GM19025 (cell line): Measurements from ENCODE around the gene AP3B2.
"Not testable (repeated sequence)": the region's sequence is repeated elsewhere in the genome, so short reads cannot be mapped to it uniquely, and the experiment has no call there.

Experiments
- ATAC-seq: cut with Tn5 transposase; IDR thresholded peaks from one replicate; pipeline ENCODE4 v1.9.1; 2021; ENCODE audit warnings: mild to moderate bottlenecking, low read depth, moderate library complexity; ENCODE audit not compliant: unreplicated experiment

AP3B2 gene

DNA sequence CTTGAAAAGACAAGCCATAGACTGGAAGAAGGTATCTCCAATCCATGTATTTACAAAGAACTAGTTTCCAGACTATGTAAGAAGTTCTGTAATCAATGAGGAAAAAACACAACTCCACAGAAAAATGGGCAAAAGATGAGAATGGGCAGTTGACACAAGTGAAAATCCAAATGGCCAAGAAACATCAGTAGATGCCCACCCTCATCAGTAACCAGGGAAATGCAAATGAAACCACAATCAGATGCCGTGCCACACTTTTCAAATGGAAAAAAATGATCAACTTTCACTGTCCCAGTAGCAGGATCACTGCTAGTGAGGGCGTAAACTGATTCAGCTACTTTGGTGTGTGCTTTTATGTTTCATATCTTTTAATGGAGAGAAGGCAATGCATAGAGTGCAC, 58.0 kb downstream of the AP3B2 start:
- ATAC-seq: no peak

DNA sequence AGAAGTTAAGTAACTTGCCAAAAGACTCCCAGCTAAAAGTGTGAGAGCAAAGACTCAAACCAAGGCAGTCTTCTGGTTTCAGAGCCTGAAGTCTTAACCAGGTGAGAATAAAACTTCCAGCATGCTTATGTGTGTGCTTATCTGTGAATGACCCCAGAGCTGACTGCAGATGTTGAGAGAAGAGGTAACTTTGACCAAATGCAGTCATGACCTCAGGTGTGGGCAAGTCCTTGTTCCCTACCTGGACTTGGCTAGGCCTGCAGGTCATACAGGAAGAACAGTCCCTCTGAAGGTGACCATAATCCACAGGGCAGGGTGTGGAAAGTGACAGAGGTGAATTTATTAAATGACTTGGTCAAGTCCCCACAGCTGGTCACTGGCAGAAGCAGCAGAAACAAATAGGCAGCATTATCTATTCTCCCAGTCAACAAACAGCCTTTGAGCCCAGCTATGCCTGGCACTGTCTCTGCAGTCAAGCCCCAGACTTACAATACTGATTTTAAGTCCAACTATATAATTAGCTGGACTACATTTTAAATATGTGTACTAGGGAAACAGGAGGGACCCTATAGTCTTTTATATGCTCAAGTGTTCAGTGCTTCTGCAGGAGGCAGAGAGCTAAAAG, 59.5 kb downstream of the AP3B2 start:
- ATAC-seq: no peak

DNA sequence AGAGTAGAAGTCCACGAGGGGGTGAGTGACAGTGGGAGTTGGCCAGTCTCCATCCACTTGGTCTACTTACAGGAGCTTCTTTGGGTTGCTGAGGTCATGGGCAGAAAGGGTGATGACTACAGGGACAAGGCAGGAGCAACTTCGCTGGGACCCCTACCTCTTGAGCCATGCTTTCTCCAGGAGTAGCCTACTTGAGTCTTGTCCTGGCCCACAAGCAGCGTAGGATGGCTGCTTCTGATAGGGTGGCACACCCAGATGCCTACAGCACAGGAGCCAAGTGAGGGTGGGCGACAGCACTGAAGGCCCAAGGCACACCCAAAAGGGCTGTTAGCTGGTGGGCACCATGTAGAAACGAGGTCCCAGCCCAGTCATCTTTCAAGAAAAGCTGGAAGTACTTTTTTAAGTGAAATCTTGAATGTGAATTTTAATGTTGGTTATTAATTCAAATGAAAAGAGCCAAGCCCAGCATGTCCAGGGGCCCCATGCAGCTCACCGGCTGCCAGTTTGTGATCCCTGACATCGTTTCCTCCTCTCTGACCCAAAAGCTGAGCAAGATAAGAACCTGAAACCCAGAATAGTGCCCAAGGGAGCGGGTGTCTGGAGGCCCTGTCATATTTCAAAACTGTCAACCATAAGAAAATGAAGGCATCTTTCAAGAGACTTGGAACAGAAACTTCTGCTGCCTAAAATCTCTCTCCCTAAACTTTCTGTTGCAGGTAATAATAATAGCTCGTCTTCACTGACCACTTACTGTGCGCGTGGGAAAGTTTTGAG, 60.3 kb downstream of the AP3B2 start:
- no peak for ATAC-seq

DNA sequence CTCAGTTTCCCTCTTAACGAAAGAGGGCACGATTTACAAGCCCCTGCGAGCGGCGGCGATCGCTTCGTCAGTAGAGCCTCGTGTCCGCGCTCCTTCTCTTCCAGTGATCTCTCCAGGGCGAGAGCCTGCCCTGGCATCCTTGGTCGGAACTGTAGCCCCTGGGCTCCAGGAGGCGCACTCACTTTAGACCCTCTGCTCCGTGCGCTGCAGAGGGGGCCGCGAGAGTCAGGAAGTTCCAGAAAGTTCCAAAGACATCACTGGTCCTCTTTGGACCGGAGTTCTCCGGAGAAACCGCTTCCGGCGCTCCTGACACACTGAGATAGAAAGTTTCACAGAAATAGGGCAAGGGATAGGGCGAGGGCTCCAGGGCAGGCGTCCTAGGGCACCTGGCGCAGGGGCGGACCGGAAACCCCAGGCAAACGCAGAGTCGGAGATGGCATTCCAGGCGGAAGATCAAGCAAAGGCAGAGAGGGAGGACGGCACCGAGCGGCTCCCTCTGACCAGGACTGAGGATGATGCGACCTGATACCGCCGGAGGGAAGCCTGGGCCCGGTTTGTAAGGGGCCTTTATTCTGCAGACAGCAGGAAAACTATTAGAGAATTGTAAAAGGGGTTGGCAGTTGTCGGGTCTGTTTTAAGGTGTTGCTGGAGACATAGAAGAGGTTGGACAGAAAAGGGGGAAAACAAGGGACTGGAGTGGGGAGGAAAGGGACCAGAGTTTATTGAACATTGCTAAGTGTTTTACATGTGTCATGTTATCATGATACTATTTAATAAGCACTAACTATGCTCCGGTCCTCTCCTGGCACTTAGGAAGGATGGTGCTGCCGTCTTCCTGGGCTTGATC, 61.2 kb downstream of the AP3B2 start:
- ATAC-seq: no peak

DNA sequence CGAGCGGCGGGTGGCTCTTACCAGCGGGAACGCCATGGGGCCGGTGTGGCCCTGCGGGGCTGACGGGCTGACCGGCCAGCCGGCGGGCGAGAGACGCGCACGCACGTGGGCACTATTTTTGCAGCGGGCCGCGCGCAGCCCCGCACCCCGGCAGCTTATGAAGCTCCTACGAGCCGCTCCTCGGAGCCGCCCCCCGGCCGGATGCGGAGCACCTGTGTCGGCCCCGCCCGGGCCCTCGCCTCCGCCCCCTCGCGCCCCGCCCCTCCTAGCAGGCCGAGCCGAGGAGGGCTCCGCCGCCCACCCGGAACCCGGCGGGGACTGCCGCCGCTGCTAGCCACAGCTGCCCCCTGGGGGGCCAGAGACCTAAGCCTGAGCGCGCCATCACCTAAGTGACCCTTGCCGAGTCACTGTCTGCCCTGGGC, 61.8 kb downstream of the AP3B2 start:
- no peak for ATAC-seq

DNA sequence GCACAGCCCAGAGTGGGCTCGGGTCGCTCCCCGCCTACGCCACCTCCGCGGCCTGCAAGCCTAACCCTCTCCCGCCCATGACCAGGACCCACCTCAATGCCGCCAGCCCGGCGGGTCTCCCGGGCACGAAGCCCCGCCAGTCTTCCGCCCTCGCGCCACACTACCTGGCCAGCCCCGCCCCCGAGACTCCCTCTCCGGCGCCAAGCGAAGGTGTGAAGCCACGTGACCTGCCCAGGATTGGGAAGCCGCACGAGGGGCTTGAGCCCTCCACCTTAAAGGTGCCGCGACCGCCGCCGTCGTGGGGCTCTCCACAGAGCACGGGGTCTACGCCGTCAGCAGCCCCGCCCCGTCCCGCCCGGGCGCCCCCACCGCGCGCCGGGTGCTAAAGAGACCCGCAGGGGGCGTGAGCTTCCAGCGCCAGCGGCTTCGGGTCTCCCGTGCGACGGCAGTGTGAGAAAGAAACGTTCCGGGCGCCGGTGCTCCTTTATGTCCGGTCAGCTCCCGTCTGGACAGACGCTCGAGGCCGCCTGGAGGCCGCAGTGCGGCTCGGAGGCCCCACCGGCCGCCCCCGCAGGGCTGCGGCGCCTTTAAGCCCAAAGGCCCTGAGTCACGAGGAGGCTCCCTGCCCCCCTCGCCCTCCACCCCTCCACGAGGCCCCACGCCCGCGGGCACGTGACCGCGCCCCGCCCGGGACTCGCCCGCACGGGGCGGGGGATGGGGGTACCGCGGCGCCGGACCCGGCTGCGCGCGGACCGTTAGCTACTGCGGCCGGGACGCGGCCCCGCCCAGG, 62.4 kb downstream of the AP3B2 start, which contains the start of gene CPEB1:
Gene CPEB1, minus strand, starts transcription at position 319 of the 790 bp plus-strand sequence. CDS start 18,904 bp downstream, outside the sequence.
- no peak for ATAC-seq

DNA sequence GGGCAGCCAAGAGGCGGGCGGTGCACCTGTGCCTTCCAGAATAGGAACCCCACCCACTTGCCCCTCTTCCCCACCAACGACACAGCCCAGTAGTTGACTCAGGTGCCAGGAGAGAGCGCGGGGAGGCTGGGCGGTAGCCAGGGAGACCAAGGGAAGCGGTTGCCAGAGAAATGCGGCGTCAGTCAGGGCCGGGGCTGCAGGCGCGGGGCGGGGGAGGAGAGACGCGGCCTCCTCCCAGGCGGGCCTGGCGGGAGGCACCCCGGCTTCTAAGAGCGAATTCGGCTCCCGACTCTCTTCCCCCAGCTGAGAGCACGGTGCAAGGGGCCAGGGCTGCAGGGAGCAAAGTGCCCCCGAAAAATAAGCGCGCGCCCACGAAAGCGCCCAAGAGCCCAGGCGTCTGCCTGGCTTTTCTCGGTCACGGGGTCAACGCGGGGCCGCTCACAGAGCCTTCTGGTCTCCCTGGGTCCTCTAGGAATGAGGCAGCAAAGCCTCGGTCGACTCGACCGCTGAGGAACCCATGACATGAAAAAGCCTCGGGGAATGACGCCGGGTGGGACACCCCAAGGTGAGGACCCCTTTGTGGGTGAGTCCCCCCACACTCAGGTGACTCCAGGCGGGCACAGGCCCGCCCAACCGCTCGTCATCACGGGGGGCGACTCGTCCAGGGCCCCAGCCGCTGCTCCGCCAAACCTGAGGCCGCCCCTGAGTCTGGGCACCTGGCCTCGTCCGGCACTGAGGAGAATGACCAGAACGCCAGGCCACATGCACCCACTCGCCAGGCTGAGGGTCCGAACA, 63.2 kb downstream of the AP3B2 start:
- ATAC-seq: no peak

DNA sequence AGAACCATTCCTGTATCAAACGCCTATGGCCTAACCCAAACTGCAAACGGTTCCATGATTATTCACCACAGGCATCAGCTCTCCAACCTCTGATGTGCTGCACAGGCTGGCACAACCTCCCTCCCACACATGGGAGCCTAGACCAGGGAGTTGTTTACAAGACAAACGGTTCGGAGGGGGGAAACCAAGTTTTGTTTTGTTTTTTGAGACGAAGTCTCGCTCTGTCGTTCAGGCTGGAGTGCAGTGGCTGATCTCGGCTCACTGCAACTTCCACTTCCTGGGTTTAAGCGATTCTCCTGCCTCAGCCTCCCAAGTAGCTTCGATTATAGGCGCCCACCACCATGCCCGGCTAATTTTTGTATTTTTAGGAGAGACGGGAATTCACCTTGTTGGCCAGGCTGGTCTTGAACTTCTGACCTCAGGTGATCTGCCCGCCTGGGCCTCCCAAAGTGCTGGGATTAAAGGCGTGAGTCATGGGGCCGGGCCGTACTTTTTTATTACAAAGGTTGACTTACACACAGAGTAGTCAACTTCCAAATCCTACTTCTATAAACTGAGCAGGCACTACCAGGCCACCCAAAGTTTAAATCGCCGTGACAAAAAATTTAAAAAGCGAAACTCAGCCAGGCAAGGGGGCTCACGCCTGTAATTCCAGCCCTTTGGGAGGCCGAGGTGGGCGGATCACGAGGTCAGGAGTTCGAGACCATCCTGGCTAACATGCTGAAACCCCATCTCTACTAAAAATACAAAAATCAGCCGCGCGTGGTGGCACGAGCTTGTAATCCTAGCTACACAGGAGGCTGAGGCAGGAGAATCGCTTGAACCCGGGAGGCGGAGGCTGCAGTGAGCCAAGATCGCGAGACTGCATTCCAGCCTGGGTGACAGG, 64.5 kb downstream of the AP3B2 start:
- not testable (repeated sequence) for ATAC-seq

DNA sequence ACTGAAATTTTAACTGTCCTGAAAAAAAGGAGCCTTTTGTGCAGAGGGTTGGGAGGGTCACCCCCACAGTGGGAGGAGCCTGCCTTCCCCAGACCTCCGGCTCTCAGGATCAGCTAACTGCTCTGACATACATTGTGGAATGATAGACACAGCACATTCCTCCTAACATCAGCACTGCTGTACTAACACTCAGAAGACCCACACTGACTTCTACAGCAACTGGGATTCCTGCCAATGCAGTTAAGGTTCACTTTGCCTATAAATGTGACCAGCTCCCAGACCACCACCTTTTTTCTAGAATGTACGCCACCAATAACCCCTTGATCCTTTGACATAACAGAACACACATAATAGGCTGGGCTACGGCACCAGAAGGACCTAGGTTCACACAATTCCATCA, 65.7 kb downstream of the AP3B2 start:
- ATAC-seq: no peak

DNA sequence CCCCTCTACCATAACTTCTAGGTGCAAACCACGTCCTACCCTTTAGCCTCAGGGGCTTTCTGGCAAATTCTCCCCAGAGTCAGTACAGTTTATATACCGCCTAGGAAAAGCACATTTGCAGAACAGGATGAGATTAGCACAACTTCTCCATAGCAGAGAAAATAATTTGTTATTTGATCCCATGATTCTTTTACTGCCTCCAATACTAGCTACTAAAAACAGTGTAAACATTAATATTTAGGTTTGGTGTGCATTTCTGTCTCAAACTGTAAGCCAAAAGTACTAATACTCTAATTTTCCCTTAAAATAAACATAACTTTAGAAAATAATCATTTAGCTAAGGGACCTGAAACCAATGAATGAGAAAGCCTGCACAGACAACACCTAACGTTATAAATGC, 67.0 kb downstream of the AP3B2 start:
- ATAC-seq: no peak

DNA sequence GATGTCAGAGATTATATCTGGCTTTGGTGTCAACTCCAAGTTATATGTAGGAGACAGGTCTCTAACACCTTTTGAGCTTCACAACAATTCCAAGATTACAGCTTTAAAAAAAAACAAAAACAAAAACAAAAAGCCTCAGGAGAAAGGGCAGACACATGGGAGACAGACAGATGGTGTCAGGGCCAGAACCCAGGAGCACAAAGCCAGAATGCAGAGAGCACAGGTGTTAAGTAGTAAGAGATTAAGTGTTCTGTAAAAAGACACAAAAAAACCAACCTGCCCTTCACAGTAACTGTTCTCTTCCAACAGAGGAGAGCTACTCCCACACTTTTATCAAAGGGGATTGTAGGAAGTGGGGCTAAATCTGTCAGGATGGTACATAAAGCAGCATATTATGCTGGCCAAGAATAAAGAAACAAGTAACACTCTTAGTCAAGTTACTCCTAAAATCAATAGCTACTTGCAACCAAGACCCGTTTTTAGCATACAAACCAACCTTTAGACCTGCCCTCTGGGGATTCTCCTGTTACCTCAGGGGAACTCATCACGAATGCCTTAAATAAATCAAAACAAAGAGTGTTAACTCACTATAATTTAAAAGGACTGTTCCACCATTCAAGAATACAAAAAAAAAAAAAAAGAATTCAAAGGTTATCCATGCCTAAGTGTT, 68.4 kb downstream of the AP3B2 start:
- ATAC-seq: no peak

DNA sequence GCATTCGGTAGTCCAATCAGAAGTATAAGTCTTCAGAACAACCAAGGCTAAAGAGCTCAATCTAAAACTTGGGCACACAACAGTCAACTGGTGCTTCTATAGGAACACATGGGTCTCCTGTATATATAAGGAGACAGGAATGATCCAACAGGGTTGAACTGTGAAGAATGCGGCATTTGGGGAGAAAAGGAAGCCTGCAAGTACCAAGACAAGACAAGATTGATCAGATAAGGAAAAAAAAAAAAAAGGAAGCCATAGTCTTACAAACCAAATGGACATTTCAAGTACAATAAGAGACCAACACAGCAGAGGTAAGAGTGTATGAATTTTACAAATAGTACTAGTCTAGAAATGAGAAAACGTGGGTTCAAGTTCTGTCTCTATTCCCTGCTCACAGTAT, 69.0 kb downstream of the AP3B2 start:
- no peak for ATAC-seq

DNA sequence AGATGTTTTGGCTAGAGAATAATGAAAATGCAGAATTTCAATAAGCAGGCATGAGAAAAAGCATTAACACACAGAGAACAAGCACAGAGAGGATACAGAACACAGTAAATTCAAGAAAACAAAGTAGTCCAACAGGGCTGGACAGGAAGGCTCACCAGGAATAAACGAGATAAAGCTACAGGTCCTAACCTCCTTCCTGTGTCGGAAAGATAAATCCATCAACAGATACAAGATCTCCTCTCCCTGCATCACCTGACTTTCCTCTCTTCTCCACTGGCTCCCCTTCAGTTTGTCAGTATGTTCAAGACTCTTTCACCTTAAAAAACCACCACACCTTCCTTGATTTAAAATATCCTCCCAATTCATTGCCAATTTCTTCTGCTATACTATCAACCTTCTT, 73.9 kb downstream of the AP3B2 start:
- no peak for ATAC-seq

DNA sequence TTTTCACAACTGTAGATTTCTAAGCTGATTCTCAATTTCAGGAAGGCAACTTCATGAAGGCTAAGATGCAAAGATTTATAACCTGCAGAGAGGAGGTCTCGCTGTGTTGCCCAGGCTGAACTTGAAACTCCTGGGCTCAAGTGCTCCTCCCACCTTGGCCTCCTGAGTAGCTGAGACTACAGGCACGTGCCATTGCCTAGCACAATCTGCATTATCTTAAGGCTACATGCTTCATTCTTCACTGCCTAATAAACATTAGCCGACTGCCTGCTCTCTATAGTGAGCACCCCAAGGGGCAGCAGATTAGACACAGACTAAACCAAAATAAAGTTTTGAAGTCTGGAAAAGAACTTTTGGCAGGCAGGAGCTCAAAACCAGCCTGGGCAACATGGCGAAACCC, 79.6 kb downstream of the AP3B2 start:
- ATAC-seq: no peak

DNA sequence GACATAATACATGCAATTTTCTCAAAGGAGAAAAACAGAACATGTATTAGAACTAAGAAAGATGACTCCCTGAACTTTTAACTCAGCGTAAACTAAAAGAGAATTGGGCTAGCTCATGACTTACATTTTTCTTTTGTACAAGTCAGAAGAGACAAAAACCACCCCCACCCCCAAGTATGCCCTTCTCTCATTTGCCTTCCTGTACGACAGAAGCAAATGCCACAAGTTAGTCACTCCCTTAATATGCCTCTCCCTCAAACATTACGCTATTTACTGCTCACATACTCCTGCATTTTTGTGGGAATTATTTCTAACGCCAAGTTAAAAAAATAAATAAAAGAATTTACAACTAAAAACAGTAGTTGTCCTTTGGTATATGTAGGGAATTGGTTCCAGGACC, 84.5 kb downstream of the AP3B2 start:
- ATAC-seq: no peak

DNA sequence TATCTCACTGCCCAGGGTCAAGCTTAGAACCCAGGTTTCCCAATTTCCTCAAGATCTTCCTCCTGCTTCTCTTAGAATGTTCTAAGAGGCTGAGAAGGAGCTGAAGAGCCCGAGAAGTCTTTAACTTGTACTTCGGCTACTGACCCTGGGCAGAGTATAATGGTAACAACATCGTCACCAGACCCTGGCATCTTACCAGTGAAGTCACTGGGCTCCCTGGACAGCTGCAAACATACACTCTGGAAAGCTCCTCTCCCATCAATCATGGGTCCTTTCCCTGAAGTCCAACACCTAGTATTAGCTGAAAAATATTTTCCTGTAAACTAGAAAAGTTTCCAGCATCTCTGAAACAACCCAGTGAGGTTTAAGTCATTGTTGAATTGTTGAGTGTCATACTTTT, 85.2 kb downstream of the AP3B2 start:
- no peak for ATAC-seq

DNA sequence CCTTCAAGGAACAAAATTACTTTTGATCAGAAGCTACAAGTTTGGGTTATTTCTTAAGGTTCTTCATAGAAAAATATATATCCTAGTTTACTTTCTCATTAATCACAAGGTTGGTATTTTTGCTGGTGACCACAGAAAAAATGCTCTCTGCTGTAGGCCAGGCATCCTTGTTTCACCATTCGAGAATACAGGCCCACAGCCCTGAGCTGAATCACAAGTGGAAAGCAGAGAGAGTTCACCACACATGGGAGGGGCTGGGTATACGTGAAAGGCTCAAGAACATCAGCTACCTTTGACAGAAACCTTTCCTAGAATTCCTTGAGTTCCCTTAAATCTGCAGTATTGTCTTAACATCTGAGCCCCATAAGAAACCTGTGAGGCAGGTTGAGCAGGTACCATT, 85.7 kb downstream of the AP3B2 start:
- no peak for ATAC-seq

DNA sequence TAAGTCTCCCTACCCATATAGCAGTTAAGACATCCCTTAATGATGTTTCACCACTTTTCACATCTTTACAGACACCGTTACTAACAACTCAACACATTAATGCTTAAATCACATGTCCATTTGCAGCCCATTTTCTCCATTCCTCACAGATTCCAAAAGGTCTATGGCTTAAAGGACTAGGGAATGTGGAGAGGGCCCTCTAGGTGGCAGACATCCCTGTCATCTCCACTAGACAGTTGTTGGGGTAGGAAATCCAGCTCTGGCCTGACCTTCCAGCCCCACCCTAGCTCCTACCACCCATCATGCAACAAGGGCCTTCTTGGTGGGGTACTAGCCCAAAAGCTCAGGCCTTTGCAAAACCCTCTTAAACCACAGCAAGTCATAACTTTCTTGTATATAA, 87.7 kb downstream of the AP3B2 start:
- no peak for ATAC-seq
